LoVo (cell line): ENCODE data around the gene GALC.

ENCODE experiments used
- DNase-seq: peaks from one replicate; pipeline ENCODE4 v3.0.0-alpha.2; 2016; ENCODE audit warnings: low spot score

The GALC gene

DNA sequence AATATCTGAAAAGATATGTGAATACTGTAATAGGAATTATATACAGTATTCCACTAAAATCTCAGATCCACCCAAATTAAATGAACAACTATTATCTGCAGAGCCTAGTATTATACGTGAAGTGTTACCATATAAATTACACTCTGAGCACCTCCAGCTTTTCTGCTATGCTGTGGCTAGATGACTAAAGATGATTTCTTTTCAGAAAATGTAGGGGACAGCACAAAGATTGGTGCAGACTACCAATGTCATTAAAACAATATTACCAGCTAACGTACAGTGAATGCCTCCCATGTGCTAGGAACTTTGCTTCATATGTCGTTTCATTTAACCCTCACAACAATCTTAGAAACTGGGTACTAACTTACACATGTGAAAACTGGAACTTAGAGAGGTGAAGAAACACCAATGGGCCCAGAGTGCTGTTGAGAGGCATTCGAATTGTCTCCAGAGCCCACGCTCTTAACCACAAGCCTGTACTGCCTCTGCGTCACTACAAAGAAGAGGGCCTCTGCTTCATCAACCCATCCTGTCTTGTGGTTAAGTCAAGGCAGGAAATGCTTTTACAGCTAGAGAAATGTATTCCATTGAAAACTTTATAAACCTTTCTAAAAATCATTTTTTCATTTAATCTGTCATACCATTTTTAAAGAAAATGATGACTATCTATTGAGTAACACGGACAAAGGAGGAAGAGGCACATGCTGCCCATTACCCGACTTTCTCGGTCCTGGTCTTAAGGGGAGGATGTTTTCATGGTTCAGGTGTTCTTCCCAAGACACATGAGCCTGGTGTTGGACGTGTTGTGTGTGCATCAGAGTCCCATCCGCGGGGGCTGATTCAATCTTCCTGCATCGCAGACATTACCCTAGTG lies 13.2 kb upstream of the GALC start:
- DNase-seq: no peak

DNA sequence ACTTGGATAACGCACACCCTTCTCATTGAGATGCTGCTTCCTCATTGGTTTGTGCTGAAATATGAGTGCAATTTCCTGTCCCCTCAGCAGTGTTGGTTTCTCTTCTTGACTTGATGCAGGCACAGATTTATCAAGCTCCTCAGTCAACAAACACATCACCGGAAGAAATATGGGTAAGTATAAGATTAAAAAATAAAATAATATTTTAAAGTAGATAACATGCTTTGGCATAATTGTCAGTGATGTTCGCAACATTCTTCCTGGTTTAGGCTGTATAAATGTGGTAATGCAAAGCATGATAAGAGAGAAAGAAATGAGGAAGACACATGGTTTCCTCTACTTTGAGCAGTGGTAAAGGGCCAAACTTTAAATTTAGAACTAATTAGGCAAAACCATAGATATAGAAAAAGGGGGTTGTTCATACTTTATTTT lies 12.1 kb upstream of the GALC start, which contains the start of gene GPR65:
Gene GPR65 (plus strand): TSS at position 86 of the 432 bp plus-strand sequence. CDS start 5,713 bp downstream, outside the sequence.
- DNase-seq: no peak

DNA sequence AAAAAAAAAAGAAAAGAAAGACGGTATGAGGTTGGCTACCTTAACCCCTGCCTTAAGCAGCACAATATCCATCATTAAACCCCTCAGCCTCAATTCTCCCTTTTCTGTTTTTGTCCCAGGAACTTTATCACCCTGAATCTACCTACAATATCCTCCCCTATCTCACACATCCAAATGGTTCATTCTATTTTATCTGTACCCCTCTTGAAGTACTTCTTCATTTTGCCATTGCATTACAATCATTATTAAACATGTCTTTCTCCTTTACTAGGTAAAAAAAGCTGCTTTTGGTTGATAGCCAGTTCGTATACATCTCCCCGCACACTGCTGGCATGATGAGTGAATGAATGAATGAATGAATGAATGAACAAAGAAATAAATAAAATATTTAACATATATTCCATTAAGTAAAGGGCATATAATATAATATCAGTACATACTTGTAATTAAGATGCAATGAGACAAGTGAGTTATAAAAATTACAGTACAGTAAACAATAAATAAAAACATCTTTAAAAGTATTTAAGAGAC lies 11.6 kb upstream of the GALC start:
- no peak for DNase-seq

DNA sequence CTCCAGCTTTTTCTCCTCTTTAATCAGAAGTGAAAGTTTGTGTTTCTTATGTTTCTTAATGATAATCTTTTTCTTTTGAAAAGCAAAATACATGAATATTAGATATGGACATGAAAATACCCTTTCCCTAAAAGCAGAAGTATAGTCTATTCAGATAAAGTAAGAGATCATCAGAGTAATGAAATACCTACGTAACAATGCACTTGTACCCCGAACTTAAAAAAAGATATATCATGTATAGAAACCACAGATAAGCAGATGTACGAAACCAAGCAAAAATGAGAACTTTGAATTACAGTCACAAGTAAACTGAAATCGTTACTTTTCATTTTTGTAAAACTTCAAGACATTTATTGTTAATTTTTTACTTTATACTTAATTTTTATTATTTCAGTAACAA lies 10.4 kb upstream of the GALC start:
- DNase-seq: no peak

DNA sequence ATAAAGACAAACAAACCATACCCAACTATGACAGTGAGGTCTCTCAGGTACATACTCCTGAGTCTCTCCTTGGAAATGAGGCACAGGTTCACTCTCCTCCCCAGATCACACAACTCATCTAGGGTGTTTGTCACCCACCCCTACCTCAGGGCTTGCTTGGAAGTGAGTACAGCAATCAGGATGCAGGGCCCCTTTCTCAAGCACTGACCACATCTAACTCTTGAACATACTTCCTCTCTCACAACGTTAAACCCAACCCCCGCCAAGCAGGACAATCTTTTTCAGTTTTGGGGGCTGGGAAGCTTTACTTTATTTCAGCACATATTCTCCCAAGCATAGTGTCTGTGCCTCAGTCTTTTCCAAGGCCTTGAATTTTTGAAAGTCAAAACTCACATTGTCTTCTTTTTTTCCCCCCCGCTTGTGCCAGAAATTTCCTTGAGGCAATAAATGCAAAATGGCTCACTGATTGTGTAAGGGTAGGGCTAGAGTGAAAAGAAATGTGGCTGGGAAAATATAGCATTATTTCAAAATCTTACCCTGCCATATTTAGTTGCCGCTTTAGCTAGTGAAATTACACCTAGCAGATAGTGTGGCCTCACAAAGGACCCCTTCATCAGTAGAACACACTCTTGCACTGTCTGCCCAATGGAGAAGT lies 9.6 kb upstream of the GALC start:
- DNase-seq: no peak

DNA sequence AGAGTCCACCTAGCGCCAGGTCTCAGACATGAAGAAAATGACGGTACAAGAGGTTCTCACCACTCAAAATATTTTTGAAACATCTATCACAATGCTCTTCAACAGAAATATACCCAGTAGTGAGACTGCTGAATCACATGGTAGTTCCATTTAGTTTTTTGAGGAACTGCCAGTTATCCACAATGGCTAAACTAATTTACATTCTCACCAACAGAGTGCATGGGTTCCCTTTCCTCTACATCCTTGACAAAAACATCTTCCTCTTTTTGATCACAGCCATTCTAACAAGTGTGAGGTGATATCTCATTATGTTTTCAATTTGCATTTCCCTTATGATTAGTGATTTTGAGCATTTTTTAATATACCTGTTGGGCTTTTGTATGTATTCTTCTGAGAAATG lies 6.3 kb upstream of the GALC start:
- DNase-seq: no peak

DNA sequence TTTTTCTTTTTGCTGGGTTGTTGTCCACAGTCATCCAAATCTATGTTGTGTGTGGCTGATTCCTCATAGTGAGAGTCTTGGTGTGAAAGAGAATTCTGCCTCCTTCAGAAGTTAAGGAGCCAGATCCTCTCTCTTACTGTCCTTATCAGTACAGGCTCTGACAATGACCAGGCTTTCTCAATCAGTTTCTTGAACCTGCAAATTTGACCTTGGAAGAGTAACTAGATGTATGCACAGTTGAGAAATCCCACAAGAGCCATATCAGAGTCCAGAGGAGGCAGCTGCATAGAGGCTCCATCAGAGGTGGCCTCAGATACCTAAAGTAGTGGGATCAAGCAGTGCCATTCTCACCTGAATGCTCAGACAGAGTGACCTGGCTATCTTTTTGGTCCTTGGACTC lies 5.5 kb upstream of the GALC start:
- DNase-seq: no peak

DNA sequence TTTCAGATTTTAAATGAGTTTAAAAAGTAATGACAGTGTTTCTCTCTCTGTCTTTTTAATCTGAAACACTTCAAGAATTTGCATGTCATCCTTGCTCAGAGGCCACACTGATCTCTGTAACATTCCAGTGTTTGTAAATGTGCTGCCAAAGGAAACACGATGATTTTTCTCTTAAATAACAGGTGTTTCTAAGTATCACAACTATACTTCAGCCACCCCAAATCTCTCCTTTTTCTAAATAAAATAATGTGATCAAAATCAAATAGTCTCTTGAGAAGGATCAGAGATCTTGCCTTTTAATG lies 3.3 kb upstream of the GALC start:
- DNase-seq: no peak

DNA sequence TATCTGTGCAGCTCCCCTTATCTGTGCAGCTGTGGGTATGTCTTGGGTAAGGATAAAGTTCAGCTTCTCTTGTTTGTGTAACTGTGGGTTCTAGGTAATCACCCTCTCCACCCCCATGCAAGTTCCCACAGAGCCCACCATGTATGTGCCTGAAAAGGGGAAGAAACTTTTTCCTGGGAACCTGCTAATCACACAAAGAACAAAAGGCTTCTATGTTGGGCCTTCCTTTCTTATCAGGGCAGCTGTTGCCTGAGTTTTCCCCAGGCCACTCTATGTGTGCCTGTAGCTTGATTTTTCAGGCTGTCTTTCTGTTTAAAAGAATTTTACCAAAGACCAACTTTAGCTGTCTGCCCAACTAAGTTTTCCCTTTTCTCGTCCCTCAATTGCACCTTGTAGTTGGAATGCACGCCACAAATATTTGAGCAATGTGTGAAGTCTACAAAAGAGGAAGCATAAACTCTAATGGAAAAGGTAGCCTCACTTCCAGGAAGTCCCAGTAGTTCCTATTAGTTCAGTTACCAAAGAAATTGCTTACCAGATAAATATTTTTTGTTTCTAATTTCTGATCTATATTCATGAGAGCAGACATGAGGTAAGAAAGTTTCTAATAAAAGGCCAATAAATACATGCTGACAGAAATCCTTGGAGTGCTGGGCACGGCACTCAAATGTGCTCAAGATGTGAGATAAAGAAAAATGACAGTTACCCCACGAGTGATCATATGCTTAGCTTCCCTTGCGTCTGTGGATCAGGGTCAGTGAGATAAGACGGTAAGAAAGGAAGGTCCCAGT lies 2.7 kb upstream of the GALC start:
- no peak for DNase-seq

DNA sequence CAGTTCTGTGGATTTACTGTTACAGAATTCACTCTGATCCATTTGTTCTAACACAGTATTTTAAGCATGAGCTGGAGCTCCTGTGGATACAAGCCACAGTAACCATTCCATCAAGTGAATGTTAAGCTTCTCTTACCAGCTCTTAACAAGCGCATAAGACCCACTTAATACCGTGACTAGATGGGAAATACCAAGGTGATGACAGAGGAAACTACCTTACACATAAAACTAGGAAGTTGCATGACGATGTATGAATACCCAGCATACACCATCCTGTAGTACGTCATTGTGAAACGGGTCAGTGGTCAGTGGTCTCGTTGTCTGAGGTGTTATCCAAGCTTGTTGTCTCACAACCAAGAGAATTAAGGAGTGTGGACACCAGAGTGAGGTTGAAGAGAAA lies 2.0 kb upstream of the GALC start:
- DNase-seq: no peak

DNA sequence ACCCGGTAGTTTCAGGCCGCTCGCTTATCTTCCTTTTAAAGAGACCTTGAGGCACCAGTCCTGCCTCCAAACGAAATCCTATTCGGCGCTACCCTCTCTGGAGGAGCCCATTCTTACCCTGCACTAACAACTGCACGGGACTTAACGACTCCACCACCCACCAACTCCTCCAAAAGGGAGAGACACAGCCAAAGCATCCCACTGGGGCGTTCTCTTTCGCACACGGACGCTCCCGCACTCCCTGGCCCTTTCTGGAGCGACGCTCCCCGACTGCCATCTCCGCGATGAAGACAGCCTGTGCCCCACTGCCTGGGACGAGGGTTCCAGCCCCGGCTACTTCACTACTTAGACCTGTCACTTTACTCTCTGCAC lies 650 bp downstream of the GALC start:
- DNase-seq: no peak

DNA sequence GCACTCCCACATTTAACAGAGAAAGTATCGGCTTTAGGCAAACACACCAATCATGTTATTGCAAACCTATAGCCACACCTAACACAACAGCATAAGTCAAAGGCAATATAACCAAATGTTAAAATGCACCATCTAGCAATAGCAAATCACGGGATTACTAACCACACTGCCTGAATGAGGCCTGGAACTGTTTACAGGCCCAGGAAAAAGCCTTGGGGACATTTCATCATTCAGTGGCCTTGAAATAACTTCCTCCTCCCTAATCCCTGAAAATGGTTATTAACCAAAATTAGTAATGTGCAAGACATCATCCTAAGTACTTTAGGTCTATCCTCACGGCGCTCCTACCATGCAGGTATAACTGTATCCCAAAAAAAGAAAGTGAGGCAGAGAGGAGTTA lies 2.3 kb downstream of the GALC start:
- no peak for DNase-seq

DNA sequence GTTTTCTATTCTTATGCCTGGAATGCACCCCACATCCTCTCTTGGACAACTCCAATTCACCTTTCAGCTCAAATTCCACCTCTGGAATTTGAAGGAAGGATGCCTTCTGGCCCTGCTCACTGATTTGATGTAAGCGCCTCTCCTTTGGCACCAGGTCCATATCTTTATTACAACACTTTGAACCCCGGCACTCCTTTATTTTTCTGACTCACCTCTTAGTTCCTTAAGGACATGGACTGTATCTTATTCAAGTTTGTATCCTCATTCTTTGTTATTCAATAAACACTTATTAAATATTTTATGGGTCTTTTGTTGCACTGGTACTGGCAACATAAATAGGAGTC lies 3.1 kb downstream of the GALC start:
- peak; percentile 32 for DNase-seq

DNA sequence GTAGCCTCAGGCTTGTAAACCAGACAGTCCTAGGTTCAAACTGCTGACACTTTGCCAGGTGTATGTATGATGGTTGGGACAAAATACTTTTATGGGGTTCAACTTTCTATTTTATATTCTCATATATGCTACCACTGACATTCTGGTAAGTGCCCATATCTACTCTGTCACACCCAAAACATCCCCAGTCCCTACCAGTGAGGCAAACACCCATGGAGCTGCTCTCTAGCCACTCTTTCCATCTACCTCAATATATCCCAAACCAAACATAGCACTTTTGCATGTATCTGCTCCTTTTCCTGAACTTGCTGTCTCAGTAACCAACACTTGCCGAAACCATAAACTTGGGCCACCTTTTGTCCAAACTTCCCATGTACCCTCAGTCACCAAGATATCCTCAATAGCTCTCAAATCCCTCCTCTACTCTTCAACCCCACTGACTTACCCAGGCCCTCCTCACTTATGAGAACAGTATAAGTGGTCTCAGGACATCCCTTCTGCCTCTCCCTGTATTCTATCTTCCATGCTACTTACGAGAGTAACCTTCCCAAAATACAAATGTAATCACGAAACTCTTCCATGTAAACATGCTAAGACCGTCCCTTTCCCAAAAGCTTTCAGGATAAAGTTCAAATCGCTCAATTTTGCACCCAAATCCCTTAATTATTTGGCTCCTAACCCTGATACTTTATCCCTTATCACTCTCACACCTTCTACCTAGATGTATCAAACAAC lies 3.6 kb downstream of the GALC start:
- no peak for DNase-seq

DNA sequence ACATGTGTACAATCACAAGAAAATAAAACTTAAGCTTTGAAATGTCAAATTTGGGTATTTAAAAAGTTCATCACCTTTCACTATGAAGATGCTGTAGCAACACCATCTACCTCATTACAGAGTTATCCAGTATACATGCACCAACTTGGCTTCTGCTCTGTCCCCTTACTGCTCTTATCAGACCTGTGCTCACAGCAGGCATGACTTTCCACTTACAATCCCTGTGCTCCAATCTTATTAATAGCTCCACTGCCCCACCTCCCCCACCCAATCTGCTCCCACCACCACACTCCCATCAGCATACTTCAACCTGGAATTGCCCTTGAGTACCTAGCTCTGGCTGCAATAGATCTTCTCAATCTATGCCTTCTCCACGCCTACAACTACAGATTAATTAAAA lies 13.3 kb downstream of the GALC start:
- DNase-seq: no peak

DNA sequence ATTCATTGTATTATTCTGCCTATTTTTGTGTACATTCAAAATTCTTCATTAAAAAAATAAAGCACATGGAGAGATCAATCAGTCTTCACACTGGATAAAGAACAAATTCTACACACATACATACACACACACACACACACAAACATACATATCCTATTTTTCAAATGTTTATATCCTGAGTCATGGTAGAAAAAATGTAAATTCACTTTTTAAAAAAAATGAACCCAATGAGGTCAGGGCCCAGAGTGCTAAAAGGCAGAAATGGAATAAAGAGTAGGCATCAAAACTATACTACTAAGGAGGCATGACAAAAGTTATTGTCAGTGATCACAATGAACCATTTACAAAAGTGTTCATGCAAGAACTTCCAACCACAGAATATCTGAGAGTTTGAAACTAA lies 17.3 kb downstream of the GALC start:
- no peak for DNase-seq

DNA sequence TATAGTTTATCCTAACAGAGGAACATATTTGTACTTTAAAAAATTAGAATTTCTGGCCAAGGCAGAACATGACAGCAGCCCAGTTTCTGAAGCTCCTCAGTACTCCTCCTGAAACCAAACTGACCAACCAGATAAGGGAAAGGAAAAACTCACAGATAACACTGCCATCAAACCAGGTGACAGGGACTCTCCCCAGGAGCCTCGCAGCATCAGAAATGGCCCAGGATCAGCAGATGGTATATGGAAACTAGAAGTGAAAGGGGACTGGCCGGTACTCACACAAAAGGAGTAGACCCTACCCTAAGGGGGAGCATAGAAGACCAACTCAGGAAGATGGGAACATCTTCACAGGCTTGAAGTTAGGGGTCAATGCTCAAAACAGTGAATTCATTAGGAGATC lies 22.0 kb downstream of the GALC start:
- no peak for DNase-seq

DNA sequence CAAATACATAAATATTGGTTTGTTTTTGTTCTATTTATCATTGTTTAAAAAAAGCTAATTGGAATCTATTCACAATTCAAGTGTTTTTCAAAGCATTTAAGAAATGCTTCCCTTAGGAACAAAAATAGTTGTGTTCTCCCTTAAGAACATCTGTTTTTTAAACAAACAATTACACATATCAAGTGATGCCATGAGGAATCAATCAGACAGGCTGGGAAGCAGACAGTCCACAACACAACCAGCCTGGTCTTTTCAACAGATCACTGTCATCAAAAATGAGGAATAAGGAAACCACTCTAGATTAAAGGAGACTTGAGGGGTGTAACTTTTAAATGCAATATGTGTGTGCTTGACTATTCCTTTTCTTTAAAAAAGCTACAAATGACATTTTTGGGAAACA lies 25.5 kb downstream of the GALC start:
- DNase-seq: no peak

DNA sequence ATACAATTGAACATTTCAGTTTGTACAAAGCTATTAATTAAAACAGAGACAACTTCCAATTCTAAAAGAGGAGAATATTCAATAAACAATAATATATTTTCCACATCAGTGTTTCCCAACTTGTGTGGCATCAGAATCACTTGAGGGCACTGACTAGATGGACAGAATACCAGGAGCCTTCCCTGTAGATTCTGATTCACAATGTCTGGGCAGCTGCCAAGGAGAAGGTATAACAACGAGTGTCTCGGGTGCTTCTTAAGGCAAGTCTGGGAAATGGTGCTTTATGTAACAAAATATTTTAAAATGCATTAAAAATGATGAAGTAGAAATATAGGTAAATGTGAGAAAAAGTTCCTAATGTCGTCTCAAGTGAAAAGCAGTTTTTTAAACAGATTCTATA lies 26.2 kb downstream of the GALC start:
- DNase-seq: no peak

DNA sequence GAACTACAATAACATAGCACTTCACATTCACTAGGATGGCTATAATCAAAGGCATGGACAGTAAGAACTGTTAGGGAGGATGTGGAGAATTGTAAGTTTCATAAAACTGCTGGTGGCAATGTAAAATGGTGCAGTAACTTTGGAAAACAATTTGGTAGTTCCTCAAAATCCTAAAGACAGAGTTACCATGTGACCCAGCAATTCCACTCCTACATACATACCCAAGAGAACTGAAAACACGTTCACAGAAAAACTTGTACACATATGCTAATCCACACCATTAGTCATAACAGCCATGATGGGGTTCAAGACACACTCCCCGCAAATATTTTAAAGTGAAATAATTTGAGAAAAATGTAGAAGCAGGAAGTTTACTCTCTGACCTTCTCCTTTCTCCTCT lies 31.7 kb downstream of the GALC start:
- no peak for DNase-seq

DNA sequence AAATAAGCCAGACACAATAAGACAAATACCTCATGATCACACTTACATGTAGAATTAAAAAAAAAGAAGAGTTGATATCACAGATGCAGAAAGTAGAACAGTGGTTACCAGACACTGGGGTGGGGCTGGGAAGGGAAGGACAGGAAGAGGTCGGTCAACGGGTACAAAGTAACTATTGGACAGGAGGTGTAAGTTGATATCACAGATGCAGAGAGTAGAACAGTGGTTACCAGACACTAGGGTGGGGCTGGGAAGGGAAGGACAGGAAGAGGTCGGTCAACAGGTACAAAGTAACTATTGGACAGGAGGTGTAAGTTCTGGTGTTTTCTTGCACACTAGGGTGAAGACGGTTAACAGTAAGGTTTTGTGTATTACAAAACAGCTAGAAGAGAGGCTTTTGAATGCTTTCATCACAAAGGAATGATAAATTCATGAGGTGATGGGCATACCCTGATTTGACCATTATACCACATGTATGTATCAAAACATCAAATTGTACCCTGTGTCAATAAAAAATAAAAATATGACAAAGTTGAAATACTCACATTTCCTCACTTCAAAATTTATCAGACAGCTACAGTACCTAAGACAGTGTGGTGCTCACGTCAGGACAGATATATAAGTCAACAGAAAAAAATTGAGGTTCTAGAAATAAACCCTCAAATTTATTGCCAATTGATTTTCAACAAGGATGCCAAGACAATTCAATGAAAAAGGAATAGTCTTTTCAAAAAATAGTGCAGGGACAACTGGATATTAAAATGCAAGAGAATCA lies 32.8 kb downstream of the GALC start:
- no peak for DNase-seq
